Neural cell (in vitro differentiated cells): ENCODE data around the gene GNAS-AS1. TPM values are rescaled to one million over a fixed set of nuclear protein-coding genes. Genes with fewer than 3 reads are reported as not detected.

Experiments used
- H2AFZ ChIP-seq: fragments of 200-600, 300-800 bp; sonication (generic), shearing (Covaris generic); 2 replicates; pipeline ENCODE4 v1.6.0; 2014; ENCODE audit warnings: low read depth, mild to moderate bottlenecking, antibody characterized with exemption, low read length, moderate library complexity
- H3F3A ChIP-seq: fragments of 200-600 bp; shearing (Covaris generic); 2 replicates; pipeline ENCODE4 v1.6.1; 2016; ENCODE audit warnings: mild to moderate bottlenecking, moderate library complexity, mixed read lengths, antibody characterized with exemption, low read length; ENCODE audit not compliant: insufficient read depth, poor library complexity, severe bottlenecking
- H3K27ac ChIP-seq: fragments of 200-600, 300-800 bp; sonication (generic), shearing (Covaris generic); 2 replicates; pipeline ENCODE4 v1.5.1; 2014; ENCODE audit warnings: mild to moderate bottlenecking, low read length, moderate library complexity
- H3K27me3 ChIP-seq: fragments of 300-800, 200-600 bp; sonication (generic), shearing (Covaris generic); 2 replicates; pipeline ENCODE4 v1.6.0; 2014; ENCODE audit warnings: mild to moderate bottlenecking, low read depth, low read length, moderate library complexity; ENCODE audit not compliant: insufficient read depth
- H3K36me3 ChIP-seq: fragments of 300-800, 200-600 bp; sonication (generic), shearing (Covaris generic); 2 replicates; pipeline ENCODE4 v1.5.1; 2014; ENCODE audit warnings: mild to moderate bottlenecking, antibody characterized with exemption, low read length, moderate library complexity; ENCODE audit not compliant: insufficient read depth
- H3K4me2 ChIP-seq: fragments of 300-800, 200-600 bp; sonication (generic), shearing (Covaris generic); 2 replicates; pipeline ENCODE4 v1.6.0; 2014; ENCODE audit warnings: mild to moderate bottlenecking, low read length
- H3K4me3 ChIP-seq: fragments of 300-800, 200-600 bp; sonication (generic), shearing (Covaris generic); 2 replicates; pipeline ENCODE4 v1.5.1; 2014; ENCODE audit warnings: mild to moderate bottlenecking, low read length, moderate library complexity
- H3K79me2 ChIP-seq: fragments of 200-600 bp; shearing (Covaris generic); replicated peaks from 2 replicates; pipeline ENCODE4 v1.6.0; 2014; ENCODE audit warnings: mild to moderate bottlenecking, low read length, moderate library complexity; ENCODE audit not compliant: insufficient read depth
- H3K9ac ChIP-seq: fragments of 300-800, 200-600 bp; sonication (generic), shearing (Covaris generic); 2 replicates; pipeline ENCODE4 v1.6.1; 2016; ENCODE audit warnings: mild to moderate bottlenecking, low read length, mixed read lengths
- H3K9me2 ChIP-seq: fragments of 200-600 bp; shearing (Covaris generic); 2 replicates; pipeline ENCODE4 v1.6.1; 2016; ENCODE audit warnings: mild to moderate bottlenecking, low read length, mixed read lengths; ENCODE audit not compliant: insufficient read depth
- H3K9me3 ChIP-seq: fragments of 200-600, 300-800 bp; sonication (generic), shearing (Covaris generic); 2 replicates; pipeline ENCODE4 v1.6.1; 2016; ENCODE audit warnings: mild to moderate bottlenecking, mixed run types, low read length, moderate library complexity, mixed read lengths
- H4K20me1 ChIP-seq: fragments of 200-600 bp; shearing (Covaris generic); 2 replicates; pipeline ENCODE4 v1.6.1; 2016; ENCODE audit warnings: mild to moderate bottlenecking, mixed run types; ENCODE audit not compliant: insufficient read depth
- CTCF ChIP-seq: fragments of 450-650 bp; IDR thresholded peaks from 2 replicates; pipeline ENCODE4 v1.5.1; 2014; ENCODE audit warnings: antibody characterized with exemption, mild to moderate bottlenecking, moderate library complexity; ENCODE audit not compliant: poor library complexity, severe bottlenecking
- EP300 ChIP-seq: fragments of 450-650 bp; conservative IDR thresholded peaks from 2 replicates; pipeline ENCODE4 v1.6.1; 2014; ENCODE audit warnings: antibody characterized with exemption, mild to moderate bottlenecking, moderate library complexity; ENCODE audit not compliant: poor library complexity, severe bottlenecking
- EZH2 ChIP-seq: fragments of 200-600, 300-800 bp; shearing (Covaris generic), sonication (generic); IDR thresholded peaks from 2 replicates; pipeline ENCODE4 v1.6.1; 2014; ENCODE audit warnings: antibody characterized with exemption, low read length, borderline replicate concordance, mild to moderate bottlenecking; ENCODE audit not compliant: insufficient read depth, poor library complexity, severe bottlenecking
- MXI1 ChIP-seq: fragments of 450-650 bp; conservative IDR thresholded peaks from 2 replicates; pipeline ENCODE4 v1.6.1; 2014; ENCODE audit warnings: antibody characterized with exemption, mild to moderate bottlenecking; ENCODE audit not compliant: poor library complexity, severe bottlenecking
- POLR2AphosphoS5 ChIP-seq: IDR thresholded peaks from 2 replicates; pipeline ENCODE4 v1.6.1; 2012
- RAD21 ChIP-seq: fragments of 450-650 bp; conservative IDR thresholded peaks from 2 replicates; pipeline ENCODE4 v1.6.1; 2014; ENCODE audit warnings: antibody characterized with exemption, mild to moderate bottlenecking, moderate library complexity
- REST ChIP-seq: IDR thresholded peaks from 2 replicates; pipeline ENCODE4 v1.6.1; 2012; ENCODE audit warnings: borderline replicate concordance
- SMC3 ChIP-seq: fragments of 450-650 bp; conservative IDR thresholded peaks from 2 replicates; pipeline ENCODE4 v1.6.1; 2014; ENCODE audit warnings: antibody characterized with exemption, mild to moderate bottlenecking, moderate library complexity; ENCODE audit not compliant: poor library complexity
- TAF1 ChIP-seq: IDR thresholded peaks from 2 replicates; pipeline ENCODE4 v1.6.1; 2012; ENCODE audit warnings: low read depth
- polyA plus RNA-seq: library from polyadenylated mRNA; depleted of rRNA; stranded (reverse); fragments of >200 nt; gene quantifications from 2 replicates; pipeline ENCODE4 v1.2.3, GENCODE V29; 2014

Gene GNAS-AS1
- polyA plus RNA-seq, 1 donor from 2014 or later: not detected

GRCh38 chr20:58891718-58892140 lies 41.0 kb upstream of the GNAS-AS1 start:
- Histone ChIP-seq H3K27ac (peak overlapping the region; percentile 99), H3K36me3 (no peaks in the 10 kb centered on the region), H3K9ac (peak overlapping the region; percentile 100), H3K9me2 (no peaks in the 10 kb centered on the region), H3K27me3 (no peaks in the 10 kb centered on the region), H3K9me3 (no peaks in the 10 kb centered on the region), H2AFZ (peak overlapping the region; percentile 51), H3K4me3 (peak overlapping the region; percentile 86), H3K4me2 (no peak overlapping the region), H3K79me2 (peaks cover 43% of the 10 kb centered on the region), H3F3A (no peaks in the 10 kb centered on the region), H4K20me1 (no peaks in the 10 kb centered on the region)
- TF ChIP-seq EZH2: no peak
- peak; percentile 2 for TF ChIP-seq POLR2AphosphoS5

GRCh38 chr20:58891086-58891717 lies 40.5 kb upstream of the GNAS-AS1 start:
- Histone ChIP-seq H3K79me2 (peaks cover 37% of the 10 kb centered on the region), H2AFZ (no peak overlapping the region), H3K4me2 (no peak overlapping the region), H3F3A (no peaks in the 10 kb centered on the region), H3K27me3 (no peaks in the 10 kb centered on the region), H3K4me3 (peak overlapping the region; percentile 86), H3K9ac (peak overlapping the region; percentile 100), H3K9me2 (no peaks in the 10 kb centered on the region), H3K36me3 (no peaks in the 10 kb centered on the region), H4K20me1 (no peaks in the 10 kb centered on the region), H3K9me3 (no peaks in the 10 kb centered on the region), H3K27ac (peak overlapping the region; percentile 99)
- no peak for TF ChIP-seq EZH2
- TF ChIP-seq MXI1: no peak
- TF ChIP-seq TAF1: peak; percentile 15
- TF ChIP-seq REST: no peak
- peak; percentile 74 for TF ChIP-seq POLR2AphosphoS5

- H3K4me2 ChIP-seq: peak overlapping the region; percentile 35
- H3K9ac ChIP-seq: peak overlapping the region; percentile 100
- no peaks in the 10 kb centered on the region for H3K9me2 ChIP-seq
- H3K79me2 ChIP-seq: peaks cover 31% of the 10 kb centered on the region
- no peaks in the 10 kb centered on the region for H3K9me3 ChIP-seq
- no peaks in the 10 kb centered on the region for H3F3A ChIP-seq
- TF ChIP-seq MXI1 (peak; percentile 66), SMC3 (peak; percentile 35), RAD21 (peak; percentile 14), POLR2AphosphoS5 (peak; percentile 56), TAF1 (peak; percentile 28), EZH2 (no peak), REST (peak; percentile 38), CTCF (no peak), EP300 (peak; percentile 40)
- H3K27me3 ChIP-seq: no peaks in the 10 kb centered on the region
- no peaks in the 10 kb centered on the region for H4K20me1 ChIP-seq
- peak overlapping the region; percentile 80 for H3K27ac ChIP-seq
- H3K4me3 ChIP-seq: peak overlapping the region; percentile 78
- H3K36me3 ChIP-seq: no peaks in the 10 kb centered on the region
- no peak overlapping the region for H2AFZ ChIP-seq
Measured at GRCh38 chr20:58890518-58891085, 39.9 kb upstream of the GNAS-AS1 start.
